BLaER1 (cell line): ENCODE data around the gene SYTL2.

Experiments used
- H3K27ac ChIP-seq: shearing (Covaris generic); formaldehyde crosslinking; 2 replicates; pipeline ENCODE4 v1.8.1; 2022
- H3K27me3 ChIP-seq: shearing (Covaris generic); formaldehyde crosslinking; 2 replicates; pipeline ENCODE4 v1.8.1; 2022
- H3K36me3 ChIP-seq: shearing (Covaris generic); formaldehyde crosslinking; 2 replicates; pipeline ENCODE4 v1.8.1; 2022
- H3K4me1 ChIP-seq: shearing (Covaris generic); formaldehyde crosslinking; 2 replicates; pipeline ENCODE4 v1.8.1; 2022
- H3K4me2 ChIP-seq: shearing (Covaris generic); formaldehyde crosslinking; 2 replicates; pipeline ENCODE4 v1.8.1; 2022
- H3K4me3 ChIP-seq: shearing (Covaris generic); formaldehyde crosslinking; 2 replicates; pipeline ENCODE4 v1.8.1; 2022
- H3K9ac ChIP-seq: shearing (Covaris generic); formaldehyde crosslinking; 2 replicates; pipeline ENCODE4 v1.8.1; 2022
- H3K9me3 ChIP-seq: shearing (Covaris generic); formaldehyde crosslinking; 2 replicates; pipeline ENCODE4 v1.8.1; 2022
- H4K20me1 ChIP-seq: shearing (Covaris generic); formaldehyde crosslinking; 2 replicates; pipeline ENCODE4 v1.8.1; 2022
- Cebpa-rat ChIP-seq: shearing (Covaris generic); IDR thresholded peaks from 2 replicates; pipeline ENCODE4 v1.8.1; 2022

The SYTL2 gene

DNA sequence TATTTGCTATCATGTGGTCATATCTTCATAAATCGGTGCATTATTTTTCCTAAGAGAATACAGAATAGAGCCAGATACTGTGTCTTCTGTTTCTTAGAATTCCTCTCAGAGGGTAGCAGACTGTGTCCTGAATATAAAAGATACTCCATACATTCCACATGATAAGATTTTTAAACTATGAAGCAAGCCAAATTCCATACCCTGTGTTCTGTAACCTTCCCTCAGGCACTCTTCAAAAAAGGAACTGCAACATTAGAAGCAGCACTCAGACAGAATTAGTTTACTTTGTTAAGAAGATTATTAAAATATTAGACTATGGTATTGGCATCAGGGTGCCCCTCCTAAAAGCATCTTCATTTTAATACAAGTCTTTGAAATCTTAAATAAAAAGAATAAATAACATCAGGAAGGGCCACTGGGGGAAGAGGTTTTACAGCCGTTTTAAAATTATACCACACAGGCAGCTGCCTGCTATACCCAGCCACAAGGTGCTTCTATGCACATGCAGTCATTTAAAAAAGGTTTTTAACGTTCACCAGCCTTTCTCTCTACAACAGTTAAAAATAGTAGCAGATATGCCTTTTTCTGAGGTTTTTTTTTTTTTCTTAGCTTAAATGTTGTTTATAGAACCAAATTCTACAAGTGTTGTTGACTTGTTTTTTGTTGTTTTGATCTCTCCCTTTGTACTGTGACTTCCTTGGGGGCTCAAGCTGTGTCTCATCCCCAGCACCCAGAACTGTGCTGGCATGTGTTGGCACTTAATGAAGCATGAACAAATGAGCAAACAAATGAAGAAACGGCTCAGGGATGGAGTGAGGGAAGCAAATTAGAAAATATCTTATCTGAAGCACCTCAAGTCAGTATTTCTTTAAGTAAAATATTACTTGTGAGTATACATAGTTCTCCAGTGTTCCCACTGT is 70.2 kb downstream of the SYTL2 start:
- Histone ChIP-seq H3K4me3 (no peak overlapping the region), H4K20me1 (no peaks in the 10 kb centered on the region), H3K36me3 (no peaks in the 10 kb centered on the region), H3K27me3 (no peaks in the 10 kb centered on the region), H3K4me2 (peak overlapping the region; percentile 48), H3K9me3 (no peaks in the 10 kb centered on the region), H3K27ac (0 out of 2 replicates have a peak overlapping the region, but pooled peaks have one; percentile 4), H3K4me1 (peaks cover 32% of the 10 kb centered on the region), H3K9ac (no peak overlapping the region)
- TF ChIP-seq Cebpa-rat = no peak

DNA sequence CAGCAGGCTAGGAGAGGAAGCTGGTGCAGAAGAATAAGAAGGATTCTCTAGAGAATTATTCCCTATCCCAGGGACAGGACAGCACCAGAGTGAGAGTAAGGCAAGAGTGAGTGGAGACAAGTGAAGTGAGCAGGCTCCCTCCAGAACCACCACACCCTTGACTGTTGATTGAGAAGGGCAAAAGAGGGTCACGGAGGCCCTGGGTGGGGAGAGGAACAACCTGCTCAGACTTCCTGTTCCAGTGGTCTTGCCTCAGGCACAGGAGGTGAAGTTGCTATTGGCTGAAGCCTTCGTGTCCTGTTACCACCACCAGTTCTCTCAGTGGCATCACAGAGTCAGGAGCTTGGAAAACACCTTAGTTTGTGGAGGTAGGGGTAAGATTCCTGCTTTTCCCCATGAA is 73.2 kb downstream of the SYTL2 start:
- no peak for TF ChIP-seq Cebpa-rat
- Histone ChIP-seq H3K4me2 (no peak overlapping the region), H3K27ac (no peak overlapping the region), H3K27me3 (no peaks in the 10 kb centered on the region), H3K4me3 (no peak overlapping the region), H3K9ac (no peak overlapping the region), H3K9me3 (no peaks in the 10 kb centered on the region), H3K36me3 (no peaks in the 10 kb centered on the region), H4K20me1 (no peaks in the 10 kb centered on the region), H3K4me1 (peaks cover 30% of the 10 kb centered on the region)

DNA sequence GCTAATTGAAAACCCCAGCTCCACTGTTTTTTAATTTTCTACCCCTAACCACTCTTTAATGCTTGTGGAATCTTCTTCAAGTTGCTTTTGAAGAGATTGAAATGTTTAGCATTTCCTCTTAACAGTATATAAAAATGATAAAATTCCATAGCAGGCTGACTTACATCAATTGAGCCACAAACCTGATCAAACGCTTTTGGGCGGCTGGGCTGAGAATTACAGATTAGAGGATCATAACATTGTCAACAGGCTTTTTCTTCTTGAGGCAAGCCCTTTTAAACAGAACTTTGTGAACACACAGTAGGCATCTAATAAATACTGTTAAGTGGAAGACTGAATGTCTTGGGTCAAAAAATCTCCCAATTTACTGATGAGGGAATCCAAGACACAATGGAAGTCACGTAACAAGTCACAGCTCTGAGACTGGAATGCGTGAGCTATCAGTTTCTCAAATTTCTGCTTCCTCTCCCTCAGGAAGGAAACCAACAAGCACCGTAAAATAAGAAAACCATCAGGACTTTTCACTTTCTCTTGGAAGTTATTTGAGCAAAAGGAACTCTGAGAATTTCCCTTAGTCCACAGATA is 75.0 kb downstream of the SYTL2 start:
- peaks cover 12% of the 10 kb centered on the region for H3K4me1 ChIP-seq
- no peaks in the 10 kb centered on the region for H3K9me3 ChIP-seq
- no peaks in the 10 kb centered on the region for H3K27me3 ChIP-seq
- H3K27ac ChIP-seq = no peak overlapping the region
- TF ChIP-seq Cebpa-rat = no peak
- no peak overlapping the region for H3K4me2 ChIP-seq
- no peak overlapping the region for H3K4me3 ChIP-seq
- no peak overlapping the region for H3K9ac ChIP-seq
- H4K20me1 ChIP-seq = no peaks in the 10 kb centered on the region
- no peaks in the 10 kb centered on the region for H3K36me3 ChIP-seq

DNA sequence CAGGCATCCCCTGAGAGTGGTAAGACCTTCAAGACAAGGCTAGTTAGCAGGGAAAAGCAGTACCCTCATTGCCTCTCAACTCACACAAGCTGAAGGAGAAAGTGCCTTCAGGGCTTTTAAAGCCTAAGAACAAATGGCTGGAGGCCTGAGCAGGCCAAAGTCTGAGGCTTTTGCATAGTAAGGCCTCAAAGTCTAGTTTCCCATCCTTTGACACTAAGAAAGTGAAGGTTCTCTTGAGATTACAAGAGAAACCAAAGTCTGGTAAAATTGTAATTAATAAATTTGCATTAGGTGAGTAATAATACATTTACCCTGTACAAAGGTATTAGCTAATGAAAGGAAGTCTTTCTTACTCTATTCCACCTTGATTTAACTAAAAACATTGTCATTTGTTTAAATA is 78.0 kb downstream of the SYTL2 start:
- Histone ChIP-seq H3K4me3 (no peak overlapping the region), H3K36me3 (no peaks in the 10 kb centered on the region), H3K9ac (no peak overlapping the region), H3K4me1 (no peaks in the 10 kb centered on the region), H3K27me3 (no peaks in the 10 kb centered on the region), H3K27ac (no peak overlapping the region), H3K9me3 (no peaks in the 10 kb centered on the region), H3K4me2 (no peak overlapping the region), H4K20me1 (no peaks in the 10 kb centered on the region)
- no peak for TF ChIP-seq Cebpa-rat

DNA sequence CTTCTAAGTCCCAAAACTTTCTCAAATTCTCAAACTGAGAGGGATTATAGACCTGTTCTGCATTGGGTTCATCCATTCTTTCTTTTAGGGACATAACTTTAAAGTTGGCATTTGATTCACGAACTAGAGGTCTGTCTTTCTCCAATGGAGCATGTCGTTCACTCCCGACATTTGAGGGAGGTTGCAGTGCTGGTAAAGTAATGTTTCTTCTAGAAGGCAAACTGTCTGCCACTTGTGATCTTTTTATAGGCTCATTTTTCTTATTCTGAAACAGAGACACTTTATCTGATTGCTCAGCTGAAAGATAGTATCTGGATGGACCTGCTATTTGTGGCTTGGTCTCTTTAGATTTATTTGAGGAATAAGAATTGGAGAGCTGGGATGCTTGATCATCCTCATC is 84.6 kb downstream of the SYTL2 start:
- no peaks in the 10 kb centered on the region for H3K9me3 ChIP-seq
- no peaks in the 10 kb centered on the region for H3K36me3 ChIP-seq
- H3K27ac ChIP-seq = no peak overlapping the region
- no peak overlapping the region for H3K4me3 ChIP-seq
- no peak overlapping the region for H3K4me2 ChIP-seq
- no peaks in the 10 kb centered on the region for H3K4me1 ChIP-seq
- H3K9ac ChIP-seq = no peak overlapping the region
- TF ChIP-seq Cebpa-rat = no peak
- H3K27me3 ChIP-seq = no peaks in the 10 kb centered on the region
- H4K20me1 ChIP-seq = no peaks in the 10 kb centered on the region

DNA sequence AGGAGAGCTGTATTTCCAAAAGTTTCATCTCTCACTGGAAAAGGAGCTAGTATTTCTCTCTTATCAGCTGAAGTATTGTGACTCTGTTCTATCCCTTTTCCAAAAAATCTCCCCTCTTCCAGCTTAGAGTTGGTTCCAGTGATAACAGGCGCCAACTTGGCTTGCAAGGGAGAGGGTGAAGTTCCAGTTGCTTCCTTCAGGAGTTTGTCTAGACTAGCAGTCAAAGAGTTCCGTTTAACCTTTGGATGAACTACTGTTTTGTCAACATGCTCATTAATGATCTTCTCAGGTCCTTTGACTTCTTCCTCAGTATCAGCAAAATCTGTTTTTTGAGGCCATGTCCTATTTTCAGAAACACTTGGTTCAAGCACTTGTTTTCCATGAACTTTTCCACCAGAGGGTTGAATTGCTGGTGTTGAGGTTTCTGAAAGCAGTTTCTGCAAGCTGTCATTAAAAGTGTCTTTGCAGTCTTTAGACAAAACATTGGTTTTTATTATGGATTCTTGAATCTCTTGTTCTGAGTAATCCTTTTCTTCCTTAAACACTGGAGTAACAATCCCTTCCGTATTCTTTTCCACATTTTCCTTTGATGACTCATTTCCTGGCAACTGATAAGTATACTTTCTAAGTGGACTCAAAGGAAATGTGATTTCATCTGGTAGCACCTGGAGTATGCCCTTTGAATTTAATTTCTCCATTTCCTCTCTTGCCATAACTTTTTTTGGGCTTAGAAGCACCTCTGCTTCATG is 85.3 kb downstream of the SYTL2 start:
- Histone ChIP-seq H3K9me3 (no peaks in the 10 kb centered on the region), H3K4me3 (no peak overlapping the region), H4K20me1 (no peaks in the 10 kb centered on the region), H3K27ac (no peak overlapping the region), H3K36me3 (no peaks in the 10 kb centered on the region), H3K9ac (no peak overlapping the region), H3K27me3 (no peaks in the 10 kb centered on the region), H3K4me1 (no peaks in the 10 kb centered on the region), H3K4me2 (no peak overlapping the region)
- TF ChIP-seq Cebpa-rat = no peak

DNA sequence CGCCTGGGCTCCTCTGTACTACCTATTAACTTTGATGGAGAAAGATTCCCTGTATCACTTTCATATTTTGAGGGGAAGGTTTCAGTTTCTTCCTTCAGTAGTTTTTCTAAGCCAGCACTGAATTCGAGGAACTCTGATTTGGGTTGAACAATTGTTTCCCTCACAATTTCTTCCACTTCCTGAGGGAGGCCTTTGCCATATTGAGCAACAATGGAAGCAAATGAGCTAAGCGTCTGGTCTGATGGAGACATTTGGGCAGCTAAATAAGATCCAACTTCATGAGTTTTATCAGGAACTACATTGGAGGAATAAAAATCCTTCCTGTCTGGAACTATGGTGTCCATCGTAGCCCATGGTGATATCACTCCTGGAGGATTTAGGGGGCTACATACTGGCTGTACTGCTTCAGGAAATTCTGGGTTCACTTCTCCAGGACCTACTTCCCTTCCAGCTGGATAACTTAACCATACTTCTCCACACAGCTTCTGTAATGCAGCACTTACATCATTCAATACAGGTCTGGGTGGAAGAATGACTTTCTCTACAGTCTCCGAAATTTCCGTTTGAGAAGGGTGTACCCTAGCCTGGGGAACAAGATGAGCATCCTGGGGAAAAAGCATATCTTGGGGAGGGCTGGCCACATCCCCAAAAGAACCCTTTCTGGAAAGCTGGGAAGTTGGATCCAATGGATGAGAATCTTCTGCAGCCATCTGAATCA is 86.0 kb downstream of the SYTL2 start:
- H3K4me2 ChIP-seq = no peak overlapping the region
- no peaks in the 10 kb centered on the region for H3K4me1 ChIP-seq
- no peaks in the 10 kb centered on the region for H4K20me1 ChIP-seq
- TF ChIP-seq Cebpa-rat = no peak
- H3K27me3 ChIP-seq = no peaks in the 10 kb centered on the region
- no peaks in the 10 kb centered on the region for H3K36me3 ChIP-seq
- H3K9me3 ChIP-seq = no peaks in the 10 kb centered on the region
- no peak overlapping the region for H3K27ac ChIP-seq
- H3K9ac ChIP-seq = no peak overlapping the region
- H3K4me3 ChIP-seq = no peak overlapping the region

DNA sequence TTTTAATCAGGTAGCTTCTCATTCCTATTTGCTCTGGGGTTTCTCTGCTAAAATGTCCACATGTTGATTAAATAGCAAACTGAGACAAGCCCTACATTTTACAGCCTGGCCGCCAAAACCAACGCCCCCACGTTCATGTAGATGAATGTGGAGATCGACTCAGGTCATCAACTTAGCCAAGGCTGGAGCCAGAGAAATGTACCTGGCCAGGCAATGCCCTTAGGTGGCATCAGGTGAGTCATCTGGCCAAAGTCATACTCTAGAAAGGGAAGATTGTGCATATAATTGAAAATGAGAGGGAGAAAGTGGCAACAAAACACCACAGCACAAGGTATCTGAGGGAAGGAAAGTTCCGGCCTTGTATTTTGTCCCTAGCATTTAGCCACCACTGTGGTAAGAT is 87.9 kb downstream of the SYTL2 start:
- Histone ChIP-seq H3K27ac (no peak overlapping the region), H3K36me3 (no peaks in the 10 kb centered on the region), H3K4me2 (no peak overlapping the region), H3K27me3 (no peaks in the 10 kb centered on the region), H4K20me1 (no peaks in the 10 kb centered on the region), H3K9me3 (no peaks in the 10 kb centered on the region), H3K4me1 (no peaks in the 10 kb centered on the region), H3K9ac (no peak overlapping the region), H3K4me3 (no peak overlapping the region)
- TF ChIP-seq Cebpa-rat = no peak

DNA sequence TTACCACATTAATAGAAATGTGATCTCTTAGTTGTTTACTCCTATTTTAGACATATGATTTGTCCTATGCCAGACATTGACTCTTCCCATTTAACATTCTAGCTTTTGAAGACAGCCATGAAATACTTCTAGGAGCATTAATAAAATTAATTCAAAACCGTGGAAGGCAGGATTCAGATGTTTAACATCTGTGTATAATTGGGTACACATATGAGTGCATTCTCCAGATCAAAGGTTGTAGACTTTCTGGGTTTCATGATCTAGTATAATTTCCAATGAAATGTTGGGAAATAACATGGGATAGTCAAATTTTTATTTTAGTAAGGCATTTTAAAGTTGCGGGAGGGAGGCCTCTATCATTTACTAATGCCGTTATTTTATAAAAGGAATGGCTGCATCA is 89.8 kb downstream of the SYTL2 start:
- no peaks in the 10 kb centered on the region for H3K36me3 ChIP-seq
- H3K4me2 ChIP-seq = no peak overlapping the region
- H4K20me1 ChIP-seq = no peaks in the 10 kb centered on the region
- H3K9me3 ChIP-seq = no peaks in the 10 kb centered on the region
- H3K4me1 ChIP-seq = no peaks in the 10 kb centered on the region
- no peak overlapping the region for H3K9ac ChIP-seq
- no peak overlapping the region for H3K27ac ChIP-seq
- no peak overlapping the region for H3K4me3 ChIP-seq
- TF ChIP-seq Cebpa-rat = no peak
- H3K27me3 ChIP-seq = no peaks in the 10 kb centered on the region
